Karpas-422 (cell line): Measurements from ENCODE around the gene KIAA0930. TPM values are rescaled to one million over a fixed set of nuclear protein-coding genes. Genes with fewer than 3 reads are reported as not detected.
A peak's percentile ranks its signal among the peaks of the same experiment; 100 is the strongest.
"Not testable (repeated sequence)": the region's sequence is repeated elsewhere in the genome, so short reads cannot be mapped to it uniquely, and the experiment has no call there.

Source experiments
- DNase-seq: peaks from one replicate; pipeline ENCODE4 v3.0.0-alpha.2; 2015
- H2AFZ ChIP-seq: fragments of 200-600 bp; sonication (generic); 2 replicates; pipeline ENCODE4 v1.6.1; 2014; ENCODE audit warnings: antibody characterized with exemption, low read length, mixed read lengths
- H3K27ac ChIP-seq: fragments of 200-600 bp; sonication (generic); 2 replicates; pipeline ENCODE4 v1.5.1; 2014; ENCODE audit warnings: mild to moderate bottlenecking, low read length, moderate library complexity
- H3K27me3 ChIP-seq: fragments of 200-600 bp; sonication (generic); 2 replicates; pipeline ENCODE4 v1.6.1; 2014; ENCODE audit warnings: low read length, mixed read lengths
- H3K36me3 ChIP-seq: fragments of 200-600 bp; sonication (generic); 2 replicates; pipeline ENCODE4 v1.6.1; 2014; ENCODE audit warnings: low read length, mixed read lengths; ENCODE audit not compliant: insufficient read depth
- H3K4me1 ChIP-seq: fragments of 200-600 bp; sonication (generic); 2 replicates; pipeline ENCODE4 v1.6.1; 2014; ENCODE audit warnings: mild to moderate bottlenecking, low read length, mixed read lengths
- H3K4me2 ChIP-seq: fragments of 200-600 bp; sonication (generic); 2 replicates; pipeline ENCODE4 v1.6.1; 2014; ENCODE audit warnings: low read length, low read depth, mild to moderate bottlenecking; ENCODE audit not compliant: poor library complexity, severe bottlenecking
- H3K4me3 ChIP-seq: fragments of 200-600 bp; sonication (generic); 2 replicates; pipeline ENCODE4 v1.5.1; 2014; ENCODE audit warnings: mild to moderate bottlenecking, antibody characterized with exemption, low read length, mixed read lengths
- H3K79me2 ChIP-seq: fragments of 200-600 bp; sonication (generic); 2 replicates; pipeline ENCODE4 v1.6.1; 2014; ENCODE audit warnings: mild to moderate bottlenecking, low read length, mixed read lengths
- H3K9ac ChIP-seq: fragments of 200-600 bp; sonication (generic); 2 replicates; pipeline ENCODE4 v1.6.0; 2014; ENCODE audit warnings: low read length
- H3K9me2 ChIP-seq: fragments of 200-600 bp; sonication (generic), shearing (Covaris generic); replicated peaks from 2 replicates; pipeline ENCODE4 v1.6.0; 2014; ENCODE audit warnings: mild to moderate bottlenecking, low read length, moderate library complexity; ENCODE audit not compliant: insufficient read depth
- H3K9me3 ChIP-seq: fragments of 300-700, 200-600 bp; sonication (generic); 2 replicates; pipeline ENCODE4 v1.6.1; 2014; ENCODE audit warnings: low read length, mixed read lengths
- H4K20me1 ChIP-seq: fragments of 200-600 bp; sonication (generic); 2 replicates; pipeline ENCODE4 v1.6.1; 2014; ENCODE audit warnings: mild to moderate bottlenecking, antibody characterized with exemption, low read length, low read depth; ENCODE audit not compliant: insufficient read depth
- total RNA-seq: library from RNA; depleted of rRNA; stranded (reverse); fragments of >200 nt; shearing (Covaris generic); gene quantifications from 2 replicates; pipeline ENCODE4 v1.2.3, GENCODE V29; 2014; ENCODE audit warnings: low replicate concordance

The KIAA0930 gene
- total RNA-seq, 1 experiment from 2014 or later: 19.3 TPM

GRCh38 chr22:45268167-45268957, 27.7 kb upstream of the KIAA0930 start:
- Histone ChIP-seq H3K9ac (peak overlapping the region; percentile 39), H2AFZ (peak overlapping the region; percentile 60; the same call in 1 of the 2 replicates), H3K4me1 (peaks cover 32% of the 10 kb centered on the region), H3K9me2 (no peaks in the 10 kb centered on the region), H3K4me2 (peak overlapping the region; percentile 68), H3K79me2 (no peaks in the 10 kb centered on the region), H3K27ac (no peak overlapping the region), H3K4me3 (peak overlapping the region; percentile 49; the same call in 1 of the 2 replicates), H3K36me3 (no peaks in the 10 kb centered on the region), H4K20me1 (no peaks in the 10 kb centered on the region; the same call in 1 of the 2 replicates), H3K27me3 (0 out of 2 replicates have a peak, but pooled peaks cover 3% of the 10 kb centered on the region), H3K9me3 (no peaks in the 10 kb centered on the region)
- no peak for DNase-seq

- H3K4me3 ChIP-seq: no peak overlapping the region
- H4K20me1 ChIP-seq: no peaks in the 10 kb centered on the region; the same call in 1 of the 2 replicates
- no peaks in the 10 kb centered on the region for H3K9me2 ChIP-seq
- no peak overlapping the region for H3K9ac ChIP-seq
- peaks cover 53% of the 10 kb centered on the region for H3K4me1 ChIP-seq
- no peaks in the 10 kb centered on the region for H3K9me3 ChIP-seq
- H3K4me2 ChIP-seq: peak overlapping the region; percentile 20
- no peak overlapping the region for H2AFZ ChIP-seq
- DNase-seq: no peak
- no peaks in the 10 kb centered on the region for H3K36me3 ChIP-seq
- no peaks in the 10 kb centered on the region for H3K79me2 ChIP-seq
- no peak overlapping the region for H3K27ac ChIP-seq
- 0 out of 2 replicates have a peak, but pooled peaks cover 3% of the 10 kb centered on the region for H3K27me3 ChIP-seq
Measured at GRCh38 chr22:45265535-45265934, 24.8 kb upstream of the KIAA0930 start.

GRCh38 chr22:45263463-45264269, 23.0 kb upstream of the KIAA0930 start:
- Histone ChIP-seq H3K27ac (peak overlapping the region; percentile 78), H3K4me1 (peaks cover 40% of the 10 kb centered on the region)

GRCh38 chr22:45262931-45263462, 22.3 kb upstream of the KIAA0930 start:
- peak overlapping the region; percentile 11; the same call in 1 of the 2 replicates for H3K4me3 ChIP-seq
- peak overlapping the region; percentile 78 for H3K27ac ChIP-seq
- H3K4me2 ChIP-seq: peak overlapping the region; percentile 52
- no peaks in the 10 kb centered on the region for H3K9me2 ChIP-seq
- H2AFZ ChIP-seq: no peak overlapping the region
- no peaks in the 10 kb centered on the region for H3K36me3 ChIP-seq
- no peaks in the 10 kb centered on the region for H3K27me3 ChIP-seq
- H3K9ac ChIP-seq: peak overlapping the region; percentile 33; the same call in 1 of the 2 replicates
- DNase-seq: no peak
- H4K20me1 ChIP-seq: no peaks in the 10 kb centered on the region
- no peaks in the 10 kb centered on the region for H3K79me2 ChIP-seq
- peaks cover 39% of the 10 kb centered on the region for H3K4me1 ChIP-seq
- H3K9me3 ChIP-seq: no peaks in the 10 kb centered on the region

More at GRCh38 chr22:45263463-45264269, 23.0 kb upstream of the KIAA0930 start:
- no peaks in the 10 kb centered on the region for H3K79me2 ChIP-seq
- no peaks in the 10 kb centered on the region for H4K20me1 ChIP-seq
- no peaks in the 10 kb centered on the region for H3K9me2 ChIP-seq
- H3K27me3 ChIP-seq: no peaks in the 10 kb centered on the region
- 0 out of 2 replicates have a peak overlapping the region, but pooled peaks have one; percentile 19 for H2AFZ ChIP-seq
- H3K9me3 ChIP-seq: no peaks in the 10 kb centered on the region
- peak overlapping the region; percentile 11; the same call in 1 of the 2 replicates for H3K4me3 ChIP-seq
- no peaks in the 10 kb centered on the region for H3K36me3 ChIP-seq
- peak overlapping the region; percentile 32; the same call in 1 of the 2 replicates for H3K9ac ChIP-seq
- peak overlapping the region; percentile 52 for H3K4me2 ChIP-seq
- peak; percentile 94 for DNase-seq

- Histone ChIP-seq H3K9me2 (no peaks in the 10 kb centered on the region), H4K20me1 (no peaks in the 10 kb centered on the region), H3K4me3 (peak overlapping the region; percentile 11; the same call in 1 of the 2 replicates), H3K36me3 (no peaks in the 10 kb centered on the region), H3K4me2 (peak overlapping the region; percentile 52), H3K27ac (peak overlapping the region; percentile 78), H2AFZ (no peak overlapping the region), H3K9me3 (no peaks in the 10 kb centered on the region), H3K79me2 (no peaks in the 10 kb centered on the region), H3K27me3 (no peaks in the 10 kb centered on the region), H3K9ac (peak overlapping the region; percentile 28; the same call in 1 of the 2 replicates), H3K4me1 (peaks cover 39% of the 10 kb centered on the region)
- DNase-seq: no peak
Measured at GRCh38 chr22:45262195-45262930, 21.7 kb upstream of the KIAA0930 start.

GRCh38 chr22:45261407-45262088, 20.9 kb upstream of the KIAA0930 start:
- no peaks in the 10 kb centered on the region for H3K36me3 ChIP-seq
- H2AFZ ChIP-seq: no peak overlapping the region
- no peak for DNase-seq
- H4K20me1 ChIP-seq: no peaks in the 10 kb centered on the region
- H3K4me1 ChIP-seq: peaks cover 39% of the 10 kb centered on the region
- H3K27me3 ChIP-seq: no peaks in the 10 kb centered on the region
- no peak overlapping the region for H3K27ac ChIP-seq
- H3K79me2 ChIP-seq: no peaks in the 10 kb centered on the region
- H3K9me2 ChIP-seq: no peaks in the 10 kb centered on the region
- H3K9ac ChIP-seq: no peak overlapping the region
- no peak overlapping the region for H3K4me2 ChIP-seq
- no peaks in the 10 kb centered on the region for H3K9me3 ChIP-seq
- H3K4me3 ChIP-seq: no peak overlapping the region

GRCh38 chr22:45260395-45260759, 19.7 kb upstream of the KIAA0930 start:
- not testable (repeated sequence) for H3K27me3 ChIP-seq, H3K9ac ChIP-seq, H3K4me3 ChIP-seq, H3K4me2 ChIP-seq, DNase-seq, H3K9me2 ChIP-seq, H4K20me1 ChIP-seq, H3K79me2 ChIP-seq, H2AFZ ChIP-seq, H3K36me3 ChIP-seq, H3K9me3 ChIP-seq, H3K27ac ChIP-seq
- peaks cover 35% of the 10 kb centered on the region for H3K4me1 ChIP-seq
